ENCODE results near the gene ZNF592. TPM values are rescaled to one million over a fixed set of nuclear protein-coding genes. Genes with fewer than 3 reads are reported as not detected.

The ZNF592 gene
- total and polyA plus RNA-seq, 2 of the 13 experiments (the other 11 are each of a cell fraction or from before 2014, with no cell fraction given): 8.2 to 9.8 TPM

GRCh38 chr15:84818261-84819131 is 70.1 kb downstream of the ZNF592 start (continued):
- TF ChIP-seq SP1 (IDR thresholded peaks at IDR 0.05): no peak
- TF ChIP-seq SP1 (CRISPR knock-in tag; IDR thresholded peaks at IDR 0.05): peak; percentile 3; the same call in 1 of the 2 replicates
- 0 out of 2 replicates have a peak, but pooled peaks have one; percentile 6 for TF ChIP-seq GATAD1 (CRISPR knock-in tag; IDR thresholded peaks at IDR 0.05)
- 0 out of 2 replicates have a peak, but pooled peaks have one; percentile 13 for TF ChIP-seq ZNF629 (CRISPR knock-in tag; conservative IDR thresholded peaks at IDR 0.05)
- peak; percentile 54; the same call in 1 of the 3 replicates for TF ChIP-seq MXI1 (IDR thresholded peaks at IDR 0.05; ENCODE audit: borderline replicate concordance, low read depth, low read length)
- 0 out of 2 replicates have a peak, but pooled peaks have one; percentile 53 for TF ChIP-seq YEATS4 (CRISPR knock-in tag; IDR thresholded peaks at IDR 0.05; ENCODE audit: borderline replicate concordance)
- TF ChIP-seq RFX3 (CRISPR knock-in tag; IDR thresholded peaks at IDR 0.05): peak; percentile 73
- peak; percentile 37; the same call in 1 of the 2 replicates for TF ChIP-seq ELF1 (CRISPR knock-in tag; IDR thresholded peaks at IDR 0.05)
- peak; percentile 43; the same call in 1 of the 2 replicates for TF ChIP-seq HMGXB3 (CRISPR knock-in tag; IDR thresholded peaks at IDR 0.05; ENCODE audit: borderline replicate concordance)
- TF ChIP-seq, protein P1, sequence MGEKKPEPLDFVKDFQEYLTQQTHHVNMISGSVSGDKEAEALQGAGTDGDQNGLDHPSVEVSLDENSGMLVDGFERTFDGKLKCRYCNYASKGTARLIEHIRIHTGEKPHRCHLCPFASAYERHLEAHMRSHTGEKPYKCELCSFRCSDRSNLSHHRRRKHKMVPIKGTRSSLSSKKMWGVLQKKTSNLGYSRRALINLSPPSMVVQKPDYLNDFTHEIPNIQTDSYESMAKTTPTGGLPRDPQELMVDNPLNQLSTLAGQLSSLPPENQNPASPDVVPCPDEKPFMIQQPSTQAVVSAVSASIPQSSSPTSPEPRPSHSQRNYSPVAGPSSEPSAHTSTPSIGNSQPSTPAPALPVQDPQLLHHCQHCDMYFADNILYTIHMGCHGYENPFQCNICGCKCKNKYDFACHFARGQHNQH (CRISPR knock-in tag; IDR thresholded peaks at IDR 0.05): peak; percentile 30
- TF ChIP-seq MEF2D (CRISPR knock-in tag; IDR thresholded peaks at IDR 0.05): 0 out of 2 replicates have a peak, but pooled peaks have one; percentile 29
- TF ChIP-seq ZNF142 (CRISPR knock-in tag; IDR thresholded peaks at IDR 0.05): peak; percentile 64
- no peak for TF ChIP-seq ZNF567 (CRISPR knock-in tag; IDR thresholded peaks at IDR 0.05; ENCODE audit: borderline replicate concordance)
- TF ChIP-seq ETV5 (CRISPR knock-in tag; IDR thresholded peaks at IDR 0.05; ENCODE audit: borderline replicate concordance): peak; percentile 59; the same call in 1 of the 2 replicates
- TF ChIP-seq ZNF792 (CRISPR knock-in tag; IDR thresholded peaks at IDR 0.05): peak; percentile 32; the same call in 1 of the 2 replicates
- TF ChIP-seq ZNF547 (CRISPR knock-in tag; IDR thresholded peaks at IDR 0.05): no peak
- TF ChIP-seq TAF1 (CRISPR knock-in tag; IDR thresholded peaks at IDR 0.05): no peak; the same call in 1 of the 2 replicates
- TF ChIP-seq KAT8 (CRISPR knock-in tag; IDR thresholded peaks at IDR 0.05): peak; percentile 48
- TF ChIP-seq DMAP1 (CRISPR knock-in tag; IDR thresholded peaks at IDR 0.05): peak; percentile 62; the same call in 1 of the 2 replicates
